22Rv1 (cell line): ENCODE data around the gene ITPK1.

Experiments used
- CTCF ChIP-seq: fragments of 450-650 bp; IDR thresholded peaks from 2 replicates; pipeline ENCODE4 v1.5.1; 2017; ENCODE audit warnings: mild to moderate bottlenecking
- ZFX ChIP-seq: fragments of 450-650 bp; IDR thresholded peaks from 2 replicates; pipeline ENCODE4 v1.6.1; 2017; ENCODE audit warnings: antibody characterized with exemption, borderline replicate concordance

GRCh38 chr14:93148979-93149378 lies 33.3 kb upstream of the ITPK1 start:
- TF ChIP-seq CTCF (no peak), ZFX (no peak)
